Stimulated activated CD4-positive, alpha-beta T cell treated with anti-CD3 and anti-CD28 coated beads, Interleukin-1b, Interleukin-23, amount 100 ng/mL, for 24 hours (primary cell): Measurements from ENCODE around the gene PDHX.
A peak's percentile ranks its signal among the peaks of the same experiment; 100 is the strongest.
"Not testable (repeated sequence)": the region's sequence is repeated elsewhere in the genome, so short reads cannot be mapped to it uniquely, and the experiment has no call there.

Source experiments
- DNase-seq, 4 experiments: peaks; one replicate each; pipeline ENCODE4 v3.0.0-alpha.2; 2020; ENCODE audit warnings: low read depth in 4 of 4, low spot score in 1 of 4

PDHX gene

DNA sequence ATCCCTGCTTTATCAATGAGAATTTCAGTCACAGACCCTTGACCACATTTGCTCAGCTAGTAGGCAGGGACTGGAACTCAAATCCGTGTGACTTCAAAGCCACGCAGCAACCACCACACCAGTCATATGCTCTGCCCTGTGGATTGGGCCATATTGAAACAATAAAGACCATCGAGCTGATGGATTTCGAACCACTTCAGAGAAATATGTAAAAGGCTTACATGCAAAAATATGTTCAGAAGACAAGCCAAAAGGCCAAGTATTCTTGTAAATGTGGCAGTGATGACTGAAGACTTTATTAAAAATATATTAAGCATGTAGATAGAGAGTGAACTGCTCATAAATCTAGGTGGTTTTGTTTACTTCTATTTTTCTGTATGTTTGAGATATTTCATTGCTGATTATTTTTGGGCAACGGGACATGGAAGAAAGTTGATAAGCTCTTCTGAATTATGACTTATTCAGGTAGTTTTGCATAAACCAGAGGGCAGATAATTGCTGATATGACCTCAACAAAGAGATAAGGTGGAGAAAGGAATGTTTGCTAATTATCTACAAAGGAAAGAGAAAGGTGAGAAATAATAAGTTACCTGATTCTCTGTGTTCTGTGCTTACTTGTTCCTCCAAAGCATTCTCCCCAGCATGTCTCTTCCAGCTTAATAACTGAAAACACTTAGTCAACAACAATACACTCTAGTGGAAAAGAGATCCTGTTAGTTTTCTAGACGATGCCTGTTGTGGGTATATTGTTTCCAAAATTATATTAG, 99.4 kb downstream of the PDHX start:
- no peak for DNase-seq

DNA sequence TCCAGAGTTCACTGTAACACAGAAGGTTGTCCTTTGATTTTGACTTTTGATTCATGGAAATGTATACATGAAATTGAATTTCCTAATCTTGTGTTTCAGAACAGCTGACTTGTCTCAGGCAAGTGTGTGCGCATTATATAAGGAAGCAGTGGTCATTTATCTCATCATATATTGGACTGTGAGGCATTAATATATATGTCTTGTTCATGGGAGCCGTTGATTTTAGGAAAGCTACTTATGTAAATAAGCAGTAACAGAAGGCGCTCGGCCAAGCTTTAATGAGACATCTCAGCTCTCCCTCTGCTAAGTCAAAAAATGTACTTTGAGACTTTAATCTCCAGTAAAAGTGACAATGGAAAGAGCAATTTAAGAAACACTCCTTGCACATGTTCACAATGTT, 100.5 kb downstream of the PDHX start:
- DNase-seq: no peak

DNA sequence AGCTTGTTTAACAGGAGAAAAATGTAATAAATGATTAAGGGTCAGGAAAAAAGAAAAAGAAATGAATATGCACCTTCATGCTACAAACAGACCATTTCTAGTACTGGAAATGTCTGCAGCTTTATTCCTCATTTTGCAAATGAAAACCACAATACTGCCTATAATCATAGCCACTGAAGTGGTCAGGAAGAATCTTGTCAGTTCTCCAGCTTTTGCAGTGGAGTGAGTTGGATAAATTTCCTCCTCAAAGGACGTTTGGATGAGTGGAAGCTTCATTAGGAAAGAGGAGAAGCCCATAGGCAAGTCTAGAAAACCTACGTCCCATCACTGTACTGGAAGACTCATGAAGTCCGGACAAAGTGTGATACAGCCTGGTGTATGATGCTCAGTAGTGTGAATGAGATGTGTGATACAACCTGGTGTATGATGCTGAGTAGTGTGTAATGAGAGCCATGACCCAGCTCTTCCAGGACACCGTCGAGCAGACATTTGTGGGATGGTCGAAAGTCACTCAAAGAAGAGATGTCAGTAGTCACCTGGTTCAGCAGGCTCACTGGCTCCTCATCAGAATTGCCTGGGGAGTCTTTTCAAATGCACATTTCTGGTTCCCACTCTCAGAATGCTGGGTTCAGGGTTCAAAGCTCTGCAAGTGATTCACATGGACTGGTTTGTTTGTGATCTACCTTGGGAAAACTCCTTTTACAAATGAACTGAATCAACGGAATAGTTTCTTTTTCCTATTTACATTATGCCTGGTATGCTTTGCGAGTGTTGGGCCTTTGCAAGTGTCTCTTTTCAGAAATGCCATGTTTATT, 101.3 kb downstream of the PDHX start:
- no peak for DNase-seq

DNA sequence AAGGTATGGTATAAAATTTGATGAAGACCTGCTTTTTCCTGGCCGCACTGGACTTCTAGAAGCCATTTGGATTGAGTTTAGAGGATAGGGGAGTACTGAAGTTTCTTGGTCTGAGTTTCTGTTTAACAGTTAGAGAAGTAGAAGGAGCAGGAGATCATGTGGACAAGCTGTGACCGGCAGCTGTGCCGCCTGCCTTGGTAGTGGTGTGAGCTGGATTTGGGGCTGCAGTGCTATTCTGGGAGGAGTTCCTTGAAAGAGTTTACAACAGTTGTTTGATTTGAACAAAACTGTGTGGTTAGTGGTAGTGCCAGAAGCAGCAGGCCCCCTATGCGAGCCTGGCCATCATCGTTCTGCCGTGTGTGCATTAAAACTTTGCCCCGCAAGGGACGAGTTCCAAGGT, 105.2 kb downstream of the PDHX start:
- DNase-seq: no peak

DNA sequence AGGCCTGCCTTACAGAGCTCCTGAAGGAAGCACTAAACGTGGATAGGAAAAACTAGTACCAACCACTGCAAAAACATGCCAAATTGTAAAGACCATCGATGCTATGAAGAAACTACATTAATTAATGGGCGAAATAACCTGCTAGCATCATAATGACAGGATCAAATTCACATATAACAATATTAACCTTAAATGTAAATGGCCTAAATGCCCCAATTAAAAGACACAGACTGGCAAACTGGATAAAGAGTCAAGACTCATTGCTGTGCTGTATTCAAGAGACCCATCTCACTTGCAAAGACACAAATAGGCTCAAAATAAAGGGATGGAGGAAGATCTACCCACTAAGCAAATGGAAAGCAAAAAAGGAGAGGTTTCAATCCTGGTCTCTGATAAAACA, 107.5 kb downstream of the PDHX start:
- DNase-seq: not testable (repeated sequence)

DNA sequence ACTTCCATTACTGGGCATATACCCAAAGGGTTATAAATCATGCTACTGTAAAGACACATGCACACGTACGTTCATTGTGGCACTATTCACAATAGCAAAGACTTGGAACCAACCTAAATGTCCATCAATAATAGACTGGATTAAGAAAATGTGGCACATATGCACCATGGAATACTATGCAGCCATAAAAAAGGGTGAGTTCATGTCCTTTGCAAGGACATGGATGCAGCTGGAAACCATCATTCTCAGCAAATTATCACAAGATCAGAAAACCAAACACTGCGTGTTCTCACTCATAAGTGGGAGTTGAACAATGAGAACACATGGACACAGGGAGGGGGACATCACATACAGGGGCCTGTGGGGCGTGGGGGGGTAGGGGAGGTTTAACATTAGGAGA, 111.6 kb downstream of the PDHX start:
- DNase-seq: not testable (repeated sequence)

DNA sequence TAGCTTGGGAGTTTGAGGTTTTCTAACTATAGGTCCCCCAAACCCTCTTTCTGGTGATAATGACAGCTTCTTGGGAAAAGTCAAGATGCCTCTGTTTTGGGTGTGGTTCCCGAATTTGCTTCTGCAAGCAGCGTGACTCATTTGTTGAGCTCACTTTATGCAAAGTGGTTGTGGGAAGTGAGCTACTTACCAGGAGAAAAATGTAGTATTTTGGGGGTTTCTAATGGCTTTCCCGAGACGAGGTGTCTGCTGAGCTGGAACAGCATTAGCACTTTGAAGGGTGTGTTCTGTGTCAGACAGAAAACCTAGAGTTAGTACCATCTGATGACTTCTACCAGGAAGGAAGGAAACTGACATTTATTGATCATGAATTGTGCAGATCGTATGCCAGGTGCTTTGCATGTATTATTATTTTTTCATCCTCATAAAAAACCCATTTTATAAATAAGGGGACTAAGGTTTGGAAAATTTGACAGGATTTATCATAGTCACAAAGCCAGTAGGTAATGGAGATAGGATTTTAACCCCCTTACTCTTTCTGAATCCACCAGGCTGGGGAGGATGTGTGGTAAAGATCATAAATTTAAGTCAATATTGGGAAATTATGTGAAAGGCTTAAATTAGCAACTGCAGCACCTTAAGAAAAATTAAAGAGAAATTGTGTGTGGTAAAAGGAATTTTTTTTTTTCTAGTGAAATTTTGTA, 113.7 kb downstream of the PDHX start:
- DNase-seq: no peak

DNA sequence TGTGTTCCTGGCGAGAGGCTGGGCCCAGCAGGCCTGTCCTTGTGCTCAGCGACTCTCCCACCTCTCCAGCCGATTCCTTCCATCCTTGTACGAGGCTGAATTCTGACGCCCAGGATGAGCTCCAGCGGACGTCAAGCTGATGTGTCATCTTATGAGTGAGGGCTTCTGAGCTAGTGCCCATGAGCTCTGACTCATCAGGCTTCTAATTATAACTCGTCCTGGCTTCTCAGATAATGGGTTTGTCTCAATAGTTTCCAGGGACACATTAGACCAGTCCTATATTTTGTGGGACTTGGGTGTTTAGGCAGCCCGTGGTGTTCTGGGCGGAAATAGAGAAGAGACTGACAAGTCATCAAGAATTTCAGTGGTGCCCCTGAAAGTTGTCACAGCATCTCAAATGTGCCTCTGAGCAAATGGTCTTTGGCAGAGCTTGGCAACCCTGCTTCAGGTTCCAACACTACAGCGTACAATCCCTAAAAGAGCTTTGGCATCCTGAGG, 114.3 kb downstream of the PDHX start:
- DNase-seq: no peak

DNA sequence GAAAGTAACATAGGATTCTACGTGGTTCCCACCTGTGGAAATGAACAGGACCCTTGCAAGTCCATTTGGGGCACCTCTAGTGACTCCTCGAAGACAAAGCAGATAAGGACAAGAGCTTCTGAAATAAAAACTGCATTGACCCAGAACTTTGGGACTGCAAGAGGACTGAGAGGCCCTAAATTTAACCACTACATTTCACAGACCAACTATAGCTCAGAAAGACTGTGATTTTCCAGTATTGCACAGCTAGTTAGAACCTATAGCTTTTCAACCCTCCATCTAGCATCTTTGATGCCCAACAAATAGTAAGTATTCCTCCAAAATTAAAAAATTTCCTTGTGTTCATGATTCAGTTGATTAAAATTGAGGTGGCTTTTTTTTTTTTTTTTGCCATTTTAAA, 114.9 kb downstream of the PDHX start:
- DNase-seq: no peak

DNA sequence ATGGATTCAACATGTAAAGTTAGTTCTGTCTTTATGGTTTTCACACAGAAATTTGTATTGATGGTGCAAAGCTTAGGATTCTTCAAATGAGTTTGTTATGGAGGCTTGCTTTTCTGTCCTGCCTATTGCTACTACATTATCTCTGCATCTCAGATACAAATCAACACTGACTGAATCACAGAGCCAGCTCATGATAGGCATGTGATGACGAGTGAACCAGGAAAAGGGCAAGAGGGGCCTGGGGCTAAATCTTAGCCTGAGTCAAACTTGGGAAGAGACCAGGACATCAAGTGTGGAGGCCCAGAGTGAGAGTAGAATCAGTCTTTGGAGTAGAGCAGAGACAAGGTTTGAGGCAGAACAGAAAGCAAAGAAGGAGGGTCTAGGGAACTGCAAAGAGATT, 115.4 kb downstream of the PDHX start:
- DNase-seq: no peak

DNA sequence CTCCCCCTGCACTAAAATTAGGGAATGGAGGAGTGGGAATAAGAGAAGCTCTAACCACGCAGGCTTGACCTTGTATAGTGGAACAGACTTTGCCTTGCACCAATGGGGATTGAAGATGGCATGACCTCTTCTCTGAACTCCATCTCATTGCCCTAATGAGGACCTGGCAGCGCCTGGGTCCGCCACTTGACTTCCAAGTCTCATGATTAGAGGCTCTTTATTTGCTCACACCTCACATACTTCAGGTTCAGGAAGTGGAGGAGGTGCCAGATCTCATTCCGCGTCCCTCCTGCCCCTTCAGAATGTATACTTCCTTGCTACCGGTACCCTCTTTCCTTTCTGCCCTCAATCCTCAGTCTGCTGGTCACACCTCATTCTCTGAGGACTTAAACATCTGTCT, 116.6 kb downstream of the PDHX start:
- no peak for DNase-seq

DNA sequence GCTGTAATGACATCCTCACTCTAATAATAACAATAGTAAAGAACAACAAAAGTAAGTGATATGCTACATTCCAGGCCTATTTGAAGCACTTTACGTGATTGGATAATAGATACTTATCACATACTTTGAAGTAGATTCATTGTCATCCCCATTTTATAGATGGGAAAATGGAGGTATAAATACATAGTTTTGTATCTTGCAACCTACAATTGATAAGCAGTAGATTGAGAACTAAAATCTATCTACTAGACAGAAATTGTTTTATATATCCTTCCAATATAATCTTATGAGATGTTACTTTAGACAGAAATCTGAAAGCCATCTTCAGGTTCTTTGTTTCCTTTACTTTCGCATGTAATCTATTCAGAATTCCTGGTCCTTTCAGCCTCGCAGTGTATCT, 118.0 kb downstream of the PDHX start:
- DNase-seq: no peak

DNA sequence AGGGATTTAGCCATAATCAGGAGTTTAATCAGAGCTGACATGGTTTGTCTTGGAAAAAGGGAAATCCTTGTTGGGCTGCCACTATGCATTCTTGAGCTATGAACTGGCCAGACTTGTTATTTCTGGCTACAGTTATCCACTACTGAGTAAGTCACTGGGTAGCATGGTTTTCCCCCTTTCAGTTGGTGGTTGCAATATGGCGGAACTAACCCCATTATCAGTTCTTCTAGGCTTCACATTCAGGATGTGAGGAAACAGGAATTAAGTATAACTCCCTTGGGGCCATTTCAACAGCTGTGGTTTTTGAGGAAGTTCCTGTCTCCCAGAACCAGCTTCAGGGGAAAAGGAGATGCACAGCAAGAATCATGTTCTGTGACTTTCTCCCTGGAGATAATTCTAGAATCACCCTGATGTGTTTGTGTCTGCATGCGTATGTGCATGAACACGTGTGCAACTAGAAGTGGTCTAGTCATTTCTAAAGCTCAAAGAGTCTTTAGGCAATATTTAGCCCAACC, 119.5 kb downstream of the PDHX start:
- no peak for DNase-seq

DNA sequence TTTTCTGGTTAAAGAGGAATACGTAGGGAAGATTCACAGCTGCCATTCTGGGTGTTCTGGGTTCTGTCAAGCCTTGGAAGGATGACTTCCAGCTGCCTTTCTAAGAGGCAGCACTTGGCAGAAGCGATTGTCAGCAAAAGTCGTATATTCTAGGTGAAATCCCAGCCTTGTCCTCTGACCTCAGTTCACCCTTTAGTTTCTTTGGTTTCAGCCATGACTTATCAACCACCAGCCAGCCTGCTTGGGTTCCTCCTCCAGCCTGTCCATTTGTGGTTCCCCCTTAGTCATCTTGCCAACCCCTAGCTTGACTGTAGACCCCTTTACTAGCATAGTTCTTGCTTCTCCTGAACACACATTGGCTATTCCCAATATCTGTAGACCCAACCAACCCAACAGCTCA, 120.2 kb downstream of the PDHX start:
- DNase-seq: no peak

DNA sequence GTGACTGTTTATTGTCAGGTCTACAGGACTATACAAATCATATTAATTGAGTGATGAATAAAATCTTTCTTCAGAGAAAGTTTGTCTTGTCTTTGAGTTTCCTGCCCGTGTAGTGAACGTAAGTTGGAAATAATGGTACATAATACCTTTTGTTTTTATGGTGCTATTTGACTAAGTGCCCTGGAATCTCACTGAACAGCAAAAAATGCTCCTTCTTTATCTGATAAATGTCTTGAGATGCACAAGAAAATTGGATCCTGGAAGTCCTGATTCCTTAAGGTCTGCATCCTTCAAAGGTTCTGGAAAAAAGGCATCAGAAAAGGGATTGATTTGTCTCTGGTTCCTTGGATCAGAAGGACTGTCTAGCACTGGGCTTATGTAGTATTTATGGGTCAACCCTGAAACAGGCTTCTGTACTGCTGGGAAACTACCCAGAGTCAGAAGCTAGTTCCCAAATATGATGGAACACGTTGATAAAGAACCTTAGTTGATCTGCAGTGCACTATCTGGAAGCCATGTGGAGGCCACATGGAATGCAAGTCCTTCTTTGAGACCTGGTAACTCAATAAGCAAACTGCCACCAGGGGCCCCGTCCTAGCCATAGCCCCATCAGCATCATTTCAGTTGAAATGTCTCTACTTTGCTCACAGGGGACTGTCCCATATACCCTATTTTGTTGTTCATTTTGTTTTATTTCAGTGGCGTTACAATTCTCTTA, 122.0 kb downstream of the PDHX start:
- no peak for DNase-seq

DNA sequence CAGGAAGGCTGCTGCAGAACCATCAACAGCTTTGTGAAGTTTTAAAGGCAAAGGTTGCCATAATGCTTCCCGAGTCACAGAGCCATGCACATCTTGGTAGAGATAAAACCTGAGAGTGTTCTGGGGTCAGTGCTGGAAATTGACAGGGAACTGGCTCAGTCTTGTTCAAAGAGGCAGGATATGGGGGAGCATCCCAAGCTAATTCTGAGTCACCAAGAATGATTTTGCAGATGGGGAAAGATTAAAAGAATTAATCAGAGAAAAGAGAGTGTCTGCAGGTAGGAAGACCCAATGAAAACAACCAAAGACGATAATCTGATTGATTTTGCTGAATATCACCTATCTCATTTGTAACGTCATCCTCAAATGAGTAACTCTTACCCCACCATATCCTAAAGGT, 122.7 kb downstream of the PDHX start:
- DNase-seq: no peak

DNA sequence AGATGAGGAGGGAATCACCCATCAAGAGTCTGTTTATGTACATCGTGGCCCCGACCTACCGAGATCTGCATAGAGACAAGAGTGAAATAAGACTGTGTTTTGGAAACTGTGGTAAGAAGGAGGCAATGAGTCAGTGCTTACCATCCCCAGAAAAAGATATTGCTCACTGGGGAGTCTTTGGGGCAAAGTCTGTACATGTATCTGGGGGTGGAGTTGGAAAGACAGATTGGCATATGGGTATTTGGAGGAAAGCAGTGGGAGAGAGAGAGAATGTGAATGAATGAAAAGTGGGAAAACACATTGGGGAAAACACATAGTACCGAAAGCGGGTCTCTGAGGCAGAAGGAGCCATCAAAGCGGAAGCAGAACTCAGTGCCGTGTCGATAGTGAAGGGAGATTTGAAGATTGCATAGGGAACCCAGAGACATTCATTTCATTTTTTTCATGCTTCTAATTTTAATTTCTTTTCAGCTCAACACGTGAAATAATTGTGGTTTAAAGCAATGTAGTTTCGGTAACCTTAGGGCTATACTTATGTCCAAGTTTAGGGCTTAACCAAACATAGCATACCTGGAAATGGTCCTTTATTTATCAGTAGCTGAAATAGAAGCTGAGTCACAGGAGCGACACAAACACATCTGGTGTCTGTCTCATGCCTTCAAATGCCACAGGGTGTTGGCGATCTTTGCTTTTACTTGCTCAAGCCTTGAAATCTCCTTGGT, 124.0 kb downstream of the PDHX start:
- DNase-seq: peak in 2 of 4 experiments; percentile 44 to 46

DNA sequence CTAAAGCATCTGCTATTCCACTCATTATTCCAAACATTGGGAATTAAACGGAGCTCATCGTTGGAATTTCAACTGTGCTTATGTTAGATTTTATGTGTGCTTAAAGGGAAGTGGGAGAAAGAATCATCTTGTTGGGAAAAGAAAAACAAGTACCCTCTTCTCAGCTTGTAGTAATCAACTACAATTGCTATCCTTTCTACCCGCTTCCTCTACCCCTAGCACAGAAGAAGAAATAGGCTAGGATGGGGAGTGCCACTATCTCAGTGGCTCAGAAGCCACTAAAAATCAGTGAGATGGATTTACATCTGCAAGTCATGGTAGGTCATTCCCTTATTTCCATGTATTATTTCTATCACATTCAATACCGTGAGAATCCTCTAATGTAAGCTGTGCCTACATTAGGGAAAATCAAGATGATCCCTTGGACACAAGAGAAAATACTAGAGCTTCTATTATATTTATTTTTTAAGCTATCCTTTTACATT, 124.7 kb downstream of the PDHX start:
- no peak for DNase-seq

DNA sequence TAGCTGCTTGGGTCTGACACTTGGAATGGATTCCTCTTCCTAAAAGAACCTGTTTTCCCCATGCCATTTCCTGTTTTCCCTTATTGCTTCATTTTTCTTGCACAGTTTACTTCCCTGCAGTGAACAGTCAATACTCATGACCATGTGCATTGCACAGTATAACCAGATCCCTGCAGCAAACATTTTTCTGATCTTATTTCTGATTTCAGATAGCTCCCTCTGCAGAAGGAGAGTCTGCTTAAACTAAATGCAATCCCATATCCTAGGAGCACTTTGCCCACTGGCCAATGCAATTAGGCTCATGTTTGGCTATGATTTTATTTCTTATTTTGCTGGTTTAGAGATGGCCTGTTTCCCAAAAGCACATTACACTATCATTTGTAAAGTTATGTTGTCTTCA, 125.8 kb downstream of the PDHX start:
- DNase-seq: no peak

DNA sequence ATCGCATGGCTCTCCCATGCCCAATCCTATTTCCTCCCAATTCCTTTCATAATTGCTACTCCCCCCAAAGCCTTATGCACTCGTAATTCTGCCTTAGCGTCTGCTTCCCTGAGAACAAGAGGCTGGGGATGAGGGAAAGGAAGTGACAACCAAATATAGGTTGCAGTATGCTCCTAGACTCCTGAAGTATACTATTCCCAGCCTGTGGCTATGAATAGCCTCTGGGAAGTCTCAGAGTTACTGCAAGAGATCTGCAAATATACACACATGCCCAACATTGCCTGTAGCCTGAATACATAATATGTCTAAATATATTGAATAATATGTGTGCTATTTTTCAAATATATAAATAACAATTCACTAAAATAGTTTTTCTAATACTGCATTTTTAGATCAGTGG, 126.5 kb downstream of the PDHX start:
- DNase-seq: no peak
